GM19467 (cell line): ENCODE data around the gene TCF23.
"Not testable (repeated sequence)": the region's sequence is repeated elsewhere in the genome, so short reads cannot be mapped to it uniquely, and the experiment has no call there.

ENCODE experiments used
- ATAC-seq: cut with Tn5 transposase; IDR thresholded peaks from one replicate; pipeline ENCODE4 v1.9.1; 2021; ENCODE audit warnings: mild to moderate bottlenecking, moderate library complexity; ENCODE audit not compliant: unreplicated experiment

TCF23 gene

GRCh38 chr2:27148801-27149439, at the start of gene TCF23:
TSS of gene TCF23 (plus strand) at chr2:27149004. CDS start at chr2:27149134, 130 bp downstream.
- no peak for ATAC-seq

- no peak for ATAC-seq
Measured at GRCh38 chr2:27099334-27099955, 49.4 kb upstream of the TCF23 start.

GRCh38 chr2:27100036-27100435, 48.8 kb upstream of the TCF23 start:
- no peak for ATAC-seq

- no peak for ATAC-seq
Measured at GRCh38 chr2:27102329-27102728, 46.5 kb upstream of the TCF23 start.

- no peak for ATAC-seq
Measured at GRCh38 chr2:27105981-27106380, 42.8 kb upstream of the TCF23 start.

GRCh38 chr2:27108221-27108620, 40.6 kb upstream of the TCF23 start:
- ATAC-seq: no peak

- ATAC-seq: no peak
Measured at GRCh38 chr2:27109083-27109482, 39.7 kb upstream of the TCF23 start.

- not testable (repeated sequence) for ATAC-seq
Measured at GRCh38 chr2:27110603-27111352, 38.0 kb upstream of the TCF23 start.

- ATAC-seq: not testable (repeated sequence)
Measured at GRCh38 chr2:27111392-27112078, 37.3 kb upstream of the TCF23 start.

- ATAC-seq: no peak
Measured at GRCh38 chr2:27115519-27115918, 33.3 kb upstream of the TCF23 start.

GRCh38 chr2:27117995-27118524, 30.7 kb upstream of the TCF23 start:
- no peak for ATAC-seq

GRCh38 chr2:27118525-27119329, 30.1 kb upstream of the TCF23 start, which contains the start of gene CGREF1:
TSS of gene CGREF1 (minus strand) at chr2:27119128. CDS start at chr2:27104366, 14,762 bp downstream.
- no peak for ATAC-seq

GRCh38 chr2:27119330-27119670, 29.5 kb upstream of the TCF23 start:
- ATAC-seq: not testable (repeated sequence)

- no peak for ATAC-seq
Measured at GRCh38 chr2:27121906-27122305, 26.9 kb upstream of the TCF23 start.

- ATAC-seq: no peak
Measured at GRCh38 chr2:27122791-27123190, 26.0 kb upstream of the TCF23 start.

GRCh38 chr2:27123302-27124150, 25.3 kb upstream of the TCF23 start, which contains the start of gene ABHD1:
TSS of gene ABHD1 (plus strand) at chr2:27123815. CDS start at chr2:27123949, 134 bp downstream.
- no peak for ATAC-seq

GRCh38 chr2:27125104-27125503, 23.7 kb upstream of the TCF23 start:
- no peak for ATAC-seq

- ATAC-seq: no peak
Measured at GRCh38 chr2:27126252-27126710, 22.5 kb upstream of the TCF23 start.
